ENCODE measurements around the gene ALDH3B1. TPM values are rescaled to one million over a fixed set of nuclear protein-coding genes. Genes with fewer than 3 reads are reported as not detected.

The ALDH3B1 gene
- total and polyA plus RNA-seq, 2 of the 4 experiments (the other 2 are of a cell fraction): 11.8 to 22.8 TPM

GRCh38 chr11:68036141-68036716 lies 26.1 kb downstream of the ALDH3B1 start:
- no peak overlapping the region for H2BK5ac ChIP-seq (ENCODE audit: low read depth, low read length, poor library complexity, severe bottlenecking)
- H4K8ac ChIP-seq (ENCODE audit: low read depth in 2 of 2, low read length in 2 of 2): no peak overlapping the region
- BruUV-seq (replicated peaks): no TSS peak
- peaks cover 19 to 55% of the 10 kb centered on the region in 2 experiments for H3K79me1 ChIP-seq (ENCODE audit: low read depth in 1 of 2, low read length in 2 of 2)
- no peak overlapping the region for H3K18ac ChIP-seq (ENCODE audit: low read depth, low read length)
- no peak overlapping the region for H3K4me3 ChIP-seq (ENCODE audit: insufficient read depth, low read depth, low read length)
- no peaks in the 10 kb centered on the region for H3K27me3 ChIP-seq (ENCODE audit: control insufficient read depth, insufficient read depth, low read length)
- TF ChIP-seq BHLHE40 (IDR thresholded peaks at IDR 0.05; ENCODE audit: low read depth, low read length) (no peak), NFE2L2 (IDR thresholded peaks at IDR 0.05; ENCODE audit: low read depth, low read length) (no peak), FOS (IDR thresholded peaks at IDR 0.05; ENCODE audit: low read depth, low read length) (no peak), SMC3 (IDR thresholded peaks at IDR 0.05; ENCODE audit: low read depth, low read length) (no peak), MXI1 (IDR thresholded peaks at IDR 0.05; ENCODE audit: borderline replicate concordance, low read depth, low read length) (no peak), CTCF (conservative IDR thresholded peaks at IDR 0.05; ENCODE audit: low read depth, low read length) (no peak), MAZ (IDR thresholded peaks at IDR 0.05; ENCODE audit: borderline replicate concordance, low read depth, low read length) (no peak), CHD1 (IDR thresholded peaks at IDR 0.05; ENCODE audit: low read depth, low read length) (no peak), RFX5 (IDR thresholded peaks at IDR 0.05; ENCODE audit: low read depth, low read length) (no peak), POLR2A (IDR thresholded peaks at IDR 0.05; ENCODE audit: low read depth, low read length) (no peak)
- TF ChIP-seq, protein P1, sequence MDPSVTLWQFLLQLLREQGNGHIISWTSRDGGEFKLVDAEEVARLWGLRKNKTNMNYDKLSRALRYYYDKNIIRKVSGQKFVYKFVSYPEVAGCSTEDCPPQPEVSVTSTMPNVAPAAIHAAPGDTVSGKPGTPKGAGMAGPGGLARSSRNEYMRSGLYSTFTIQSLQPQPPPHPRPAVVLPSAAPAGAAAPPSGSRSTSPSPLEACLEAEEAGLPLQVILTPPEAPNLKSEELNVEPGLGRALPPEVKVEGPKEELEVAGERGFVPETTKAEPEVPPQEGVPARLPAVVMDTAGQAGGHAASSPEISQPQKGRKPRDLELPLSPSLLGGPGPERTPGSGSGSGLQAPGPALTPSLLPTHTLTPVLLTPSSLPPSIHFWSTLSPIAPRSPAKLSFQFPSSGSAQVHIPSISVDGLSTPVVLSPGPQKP (IDR thresholded peaks at IDR 0.05; ENCODE audit: borderline replicate concordance, low read depth, low read length): no peak
- TF ChIP-seq, protein P2, sequence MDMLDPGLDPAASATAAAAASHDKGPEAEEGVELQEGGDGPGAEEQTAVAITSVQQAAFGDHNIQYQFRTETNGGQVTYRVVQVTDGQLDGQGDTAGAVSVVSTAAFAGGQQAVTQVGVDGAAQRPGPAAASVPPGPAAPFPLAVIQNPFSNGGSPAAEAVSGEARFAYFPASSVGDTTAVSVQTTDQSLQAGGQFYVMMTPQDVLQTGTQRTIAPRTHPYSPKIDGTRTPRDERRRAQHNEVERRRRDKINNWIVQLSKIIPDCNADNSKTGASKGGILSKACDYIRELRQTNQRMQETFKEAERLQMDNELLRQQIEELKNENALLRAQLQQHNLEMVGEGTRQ (IDR thresholded peaks at IDR 0.05; ENCODE audit: low read depth, low read length): no peak
- H3K9ac ChIP-seq (ENCODE audit: low read depth, low read length): no peak overlapping the region
- dilution Hi-C loops (cut with HindIII; ENCODE audit: low sequenced_read_pairs, unreplicated experiment): no loop called here
- peaks cover 13% of the 10 kb centered on the region; the same call in 1 of the 2 replicates for H3K36me3 ChIP-seq (ENCODE audit: control insufficient read depth, insufficient read depth, low read length)
- H4K20me1 ChIP-seq (ENCODE audit: insufficient read depth, low read length): no peaks in the 10 kb centered on the region; the same call in 1 of the 2 replicates
- H2AFZ ChIP-seq (replicated peaks; ENCODE audit: low read length, poor library complexity): no peak overlapping the region
- intact Hi-C loops (cut with micrococcal nuclease): no loop called here
- no peak overlapping the region for H3K23ac ChIP-seq (ENCODE audit: low read depth, low read length)
- H3K4ac ChIP-seq (ENCODE audit: low read depth, low read length): no peak overlapping the region
- in situ Hi-C loops (cut with MboI; ENCODE audit: low sequenced_read_pairs): no loop called here
- no peak overlapping the region for H4K91ac ChIP-seq (ENCODE audit: insufficient read depth, low read depth, low read length)
- no peak overlapping the region for H3K4me2 ChIP-seq (ENCODE audit: low read depth, low read length)
- no peak overlapping the region for H3K56ac ChIP-seq (ENCODE audit: extremely low read depth, insufficient read depth, low read length)
- H4K5ac ChIP-seq (ENCODE audit: low read depth, low read length): no peak overlapping the region
- no peaks in the 10 kb centered on the region for H3K9me3 ChIP-seq (ENCODE audit: control insufficient read depth, insufficient read depth, low read length)
- ATAC-seq (ENCODE audit: low read depth) (no peak), DNase-seq (no peak)
- H3K27ac ChIP-seq (ENCODE audit: insufficient read depth, low read length): no peak overlapping the region
- H2AK9ac ChIP-seq (replicated peaks; ENCODE audit: low read depth, low read length, poor library complexity): no peak overlapping the region
- H2AK5ac ChIP-seq (ENCODE audit: low read depth, low read length): no peak overlapping the region
- H2BK120ac ChIP-seq (ENCODE audit: low read depth, low read length): no peak overlapping the region
- H2BK15ac ChIP-seq (ENCODE audit: low read depth, low read length): no peak overlapping the region
- H2BK20ac ChIP-seq (ENCODE audit: low read depth, low read length): no peak overlapping the region
- no peak overlapping the region for H3K14ac ChIP-seq (replicated peaks; ENCODE audit: low read depth, low read length)
- peaks cover 25% of the 10 kb centered on the region for H3K4me1 ChIP-seq (ENCODE audit: control insufficient read depth, insufficient read depth, low read length)
- no peaks in the 10 kb centered on the region for H3K9me1 ChIP-seq (ENCODE audit: insufficient read depth, low read length)
- POLR2A ChIA-PET (ENCODE audit: unreplicated experiment): no interaction called here
- WGBS, 2 experiments (ENCODE audit: extremely low coverage in 2 of 2, insufficient read length in 1 of 2): 88% methylated on average over 26 of the region's 27 CpGs; no CpG with 5 or more reads in 1 of the 2 experiments
- CTCF ChIA-PET: no interaction called here

All from IMR-90 (cell line).